H7 (cell line): ENCODE results near the gene SPC25. TPM values are rescaled to one million over a fixed set of nuclear protein-coding genes. Genes with fewer than 3 reads are reported as not detected.

ENCODE experiments used
- DNase-seq: peaks from one replicate; pipeline ENCODE4 v3.0.0; 2012
- H3K27me3 ChIP-seq: 2 replicates; pipeline ENCODE4 v1.6.0; 2011; ENCODE audit warnings: mild to moderate bottlenecking, low read length; ENCODE audit not compliant: control insufficient read depth, insufficient read depth
- H3K36me3 ChIP-seq: replicated peaks from 2 replicates; pipeline ENCODE4 v1.5.1; 2011; ENCODE audit warnings: low read length; ENCODE audit not compliant: control insufficient read depth, insufficient read depth
- H3K4me3 ChIP-seq: 2 replicates; pipeline ENCODE4 v1.5.1; 2011; ENCODE audit warnings: low read depth, mild to moderate bottlenecking, control low read depth, low read length, moderate library complexity; ENCODE audit not compliant: insufficient read depth
- total RNA-seq: library from RNA; depleted of rRNA; stranded (reverse); fragments of >200 nt; shearing (Covaris generic); gene quantifications from 2 replicates; pipeline ENCODE4 v1.2.3, GENCODE V29; 2014; rRNA removed

Gene SPC25
- total RNA-seq, 1 experiment from 2014 or later: 11.9 TPM

DNA sequence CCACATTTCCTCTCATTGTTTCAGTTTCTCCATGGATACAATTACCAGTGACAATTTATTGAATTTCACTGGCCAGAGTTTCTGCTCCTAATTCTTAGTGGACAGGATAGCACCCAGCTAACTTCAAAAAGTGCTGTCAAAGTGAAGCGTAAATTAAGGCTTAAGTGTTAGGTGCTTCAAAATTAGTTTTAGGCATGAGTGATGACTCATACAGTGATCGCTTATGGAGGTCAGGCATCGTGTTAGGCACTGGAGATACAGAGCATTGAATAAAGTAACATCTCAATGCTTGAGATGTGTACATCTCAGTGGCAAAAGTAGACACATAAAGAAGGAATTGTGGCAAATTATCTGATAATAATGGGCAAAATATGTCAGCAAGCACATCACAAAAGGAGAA lies 47.0 kb downstream of the SPC25 start:
- H3K36me3 ChIP-seq: no peaks in the 10 kb centered on the region
- DNase-seq: no peak
- no peak overlapping the region for H3K4me3 ChIP-seq
- H3K27me3 ChIP-seq: no peaks in the 10 kb centered on the region

DNA sequence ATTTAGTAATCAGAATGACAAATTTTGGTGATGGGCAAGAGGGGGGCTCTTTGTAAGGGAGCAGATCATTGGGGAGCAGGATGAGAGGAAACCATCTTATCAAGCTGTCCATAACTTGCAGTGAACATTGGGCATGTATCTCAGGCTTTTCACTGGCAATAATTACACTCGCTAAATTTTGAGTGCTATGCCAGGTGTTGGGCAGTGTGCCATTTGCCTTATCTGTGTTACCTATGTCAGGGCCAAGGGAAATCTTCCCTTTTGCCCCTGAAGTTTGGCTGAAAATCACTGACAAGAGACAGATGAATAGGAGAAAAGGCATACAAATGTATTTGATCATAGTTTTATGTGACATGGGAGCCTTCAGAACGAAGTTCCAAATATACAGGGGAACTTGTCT lies 48.8 kb downstream of the SPC25 start:
- DNase-seq: no peak
- Histone ChIP-seq H3K36me3 (no peaks in the 10 kb centered on the region), H3K27me3 (no peaks in the 10 kb centered on the region), H3K4me3 (no peak overlapping the region)

DNA sequence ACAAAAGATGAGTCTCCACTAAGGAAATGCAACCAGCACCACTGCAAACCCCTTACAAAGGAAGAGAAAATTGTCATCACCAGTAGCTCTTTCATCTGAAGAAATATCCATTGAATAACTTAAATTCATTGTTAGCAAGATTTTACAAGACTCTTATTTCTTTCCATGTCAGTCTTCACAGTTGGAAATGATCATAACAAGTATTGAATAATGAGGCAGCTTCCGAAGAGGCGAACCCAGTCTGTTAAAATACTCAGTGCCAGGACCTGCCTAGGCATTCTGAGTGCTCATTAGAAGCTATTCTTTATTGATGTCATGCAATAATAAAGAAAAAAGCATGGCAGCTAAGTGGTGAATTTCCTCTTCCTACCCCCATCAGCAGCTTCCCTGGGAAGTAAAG lies 54.3 kb downstream of the SPC25 start:
- no peaks in the 10 kb centered on the region for H3K27me3 ChIP-seq
- H3K36me3 ChIP-seq: no peaks in the 10 kb centered on the region
- no peak overlapping the region for H3K4me3 ChIP-seq
- DNase-seq: no peak

DNA sequence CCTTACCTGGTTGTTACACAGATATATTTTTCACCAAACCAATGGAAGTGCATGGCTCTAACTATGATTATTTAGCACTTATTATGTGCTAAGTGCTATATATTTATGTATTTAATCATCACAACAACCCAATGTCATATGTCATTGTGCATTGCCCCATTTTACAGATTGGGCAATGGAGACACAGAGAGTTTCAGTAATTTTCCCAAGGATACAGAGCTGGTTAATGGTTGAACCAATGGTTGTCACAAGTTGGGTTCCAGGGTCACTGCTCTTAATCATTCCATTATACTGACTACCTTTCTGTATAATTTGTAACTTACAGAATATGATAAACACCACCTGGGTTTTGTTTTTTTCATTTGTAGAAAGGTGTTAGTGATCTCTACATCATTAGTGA lies 58.6 kb downstream of the SPC25 start:
- Histone ChIP-seq H3K36me3 (no peaks in the 10 kb centered on the region), H3K4me3 (no peak overlapping the region)
- DNase-seq: no peak

DNA sequence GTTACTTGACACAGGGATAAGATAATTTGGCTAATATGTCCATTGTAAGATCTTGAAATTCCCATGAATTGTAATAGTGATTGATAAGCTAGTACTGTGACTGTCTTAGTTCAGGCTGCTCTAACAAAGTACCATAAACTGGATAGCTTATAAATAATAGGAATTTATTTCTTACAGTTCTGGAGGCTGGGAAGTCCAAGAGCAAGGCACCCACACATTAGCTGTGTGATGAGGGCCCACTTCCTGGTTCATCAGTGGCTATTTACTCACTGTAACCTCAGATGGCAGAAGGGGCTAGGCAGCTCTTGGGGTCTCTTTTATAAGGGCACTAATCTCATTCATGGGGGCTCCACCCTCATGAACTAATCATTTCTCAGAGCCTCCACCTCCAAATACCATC lies 59.3 kb downstream of the SPC25 start:
- no peak for DNase-seq
- H3K27me3 ChIP-seq: no peaks in the 10 kb centered on the region

More for the DNA sequence above, 58.6 kb downstream of the SPC25 start:
- H3K27me3 ChIP-seq: no peaks in the 10 kb centered on the region

DNA sequence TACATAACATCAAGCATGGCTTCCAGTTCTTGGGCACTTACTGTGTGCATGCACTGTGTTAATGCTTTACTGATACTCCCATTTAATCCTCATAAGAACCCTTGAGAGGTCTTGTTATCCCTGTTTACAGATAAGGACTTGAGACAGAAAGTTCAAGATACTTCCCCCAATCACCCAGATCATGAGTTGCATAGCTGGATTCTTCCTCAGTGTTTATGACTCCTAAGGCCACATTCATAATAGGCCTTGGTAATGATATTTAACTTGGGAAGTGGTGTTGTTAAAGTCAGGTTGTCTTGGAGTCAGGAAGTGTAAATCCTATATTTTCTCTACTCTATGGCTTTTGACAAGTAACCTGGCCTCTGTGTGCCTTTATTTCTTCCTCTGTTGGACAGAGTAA lies 65.1 kb downstream of the SPC25 start:
- no peaks in the 10 kb centered on the region for H3K27me3 ChIP-seq
- no peak overlapping the region for H3K4me3 ChIP-seq
- H3K36me3 ChIP-seq: no peaks in the 10 kb centered on the region
- DNase-seq: no peak

More for the DNA sequence above, 59.3 kb downstream of the SPC25 start:
- H3K36me3 ChIP-seq: no peaks in the 10 kb centered on the region
- no peak overlapping the region for H3K4me3 ChIP-seq

DNA sequence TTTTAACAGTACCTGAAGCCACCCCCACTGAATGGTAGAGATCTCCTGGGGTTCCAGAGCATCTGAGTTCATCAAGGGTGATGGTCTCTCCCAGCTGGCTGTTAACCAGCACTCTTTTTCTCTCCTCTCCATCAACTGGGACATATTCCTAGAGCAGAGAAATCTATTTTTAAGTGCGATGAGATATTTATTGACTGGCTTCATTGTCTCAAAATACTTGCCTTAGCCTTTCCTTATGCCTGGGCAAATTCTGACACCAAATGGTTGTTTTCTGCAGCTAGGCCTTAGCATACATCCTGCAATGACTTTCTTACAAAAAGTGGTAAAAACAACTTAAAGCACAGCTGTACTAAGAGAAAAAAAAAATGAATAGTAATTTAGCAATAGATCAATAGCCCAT lies 68.2 kb downstream of the SPC25 start:
- Histone ChIP-seq H3K4me3 (no peak overlapping the region), H3K27me3 (no peaks in the 10 kb centered on the region), H3K36me3 (no peaks in the 10 kb centered on the region)
- no peak for DNase-seq

DNA sequence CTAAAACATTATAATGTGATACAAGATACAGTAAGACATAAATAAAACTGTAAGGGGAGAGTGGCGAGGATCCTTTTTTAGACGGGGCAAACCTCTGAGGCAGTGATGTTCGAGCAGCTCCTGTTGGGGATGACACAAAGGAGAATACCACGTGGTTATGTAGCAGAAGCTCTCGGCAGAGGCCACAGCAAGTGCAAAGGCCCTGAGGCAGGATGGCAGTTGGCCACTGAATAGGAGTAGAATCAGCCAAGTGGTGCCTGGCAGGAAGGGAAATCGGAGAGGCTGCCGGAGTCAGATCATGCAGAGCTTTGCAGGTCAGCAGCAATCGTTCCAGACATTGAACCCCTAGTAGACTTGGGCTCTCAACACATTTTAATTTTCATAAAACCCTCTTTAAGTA lies 68.7 kb downstream of the SPC25 start:
- Histone ChIP-seq H3K4me3 (no peak overlapping the region), H3K36me3 (no peaks in the 10 kb centered on the region), H3K27me3 (no peaks in the 10 kb centered on the region)
- no peak for DNase-seq

Other genes starting within 250 kb of the SPC25 start
- gene NOSTRIN, start 87.8 kb downstream of the SPC25 start, total RNA-seq: not detected in 2 replicates
- gene G6PC2, start 10.9 kb upstream of the SPC25 start, total RNA-seq: not detected in 2 replicates
- 0.66 TPM in 1 of 2 replicates, not detected in the other for gene ABCB11, start 140.9 kb upstream of the SPC25 start, total RNA-seq
- not detected in 2 replicates for gene DHRS9, start 179.1 kb upstream of the SPC25 start, total RNA-seq